Bronchial epithelial cell (primary cell): Measurements from ENCODE around the gene DNM1. TPM values are rescaled to one million over a fixed set of nuclear protein-coding genes. Genes with fewer than 3 reads are reported as not detected.

ENCODE experiments used
- DNase-seq: peaks from one replicate; pipeline ENCODE4 v3.0.0-alpha.2; 2010; ENCODE audit warnings: low read depth
- FAIRE-seq: peaks from 2 replicates; lab custom pipeline; 2011; peaks lifted over from hg19 to GRCh38; lab: Jason Lieb, UNC
- H3K27me3 ChIP-seq: 2 replicates; pipeline ENCODE4 v1.5.1; 2011; ENCODE audit warnings: low read length; ENCODE audit not compliant: control insufficient read depth, insufficient read depth
- H3K36me3 ChIP-seq: 2 replicates; pipeline ENCODE4 v1.5.1; 2011; ENCODE audit warnings: low read length; ENCODE audit not compliant: control insufficient read depth, insufficient read depth
- H3K4me3 ChIP-seq: 2 replicates; pipeline ENCODE4 v1.5.1; 2011; ENCODE audit warnings: mild to moderate bottlenecking, low read depth, low read length, control low read depth
- CTCF ChIP-seq: IDR thresholded peaks from 2 replicates; pipeline ENCODE4 v1.5.1; 2011; ENCODE audit warnings: mild to moderate bottlenecking, moderate library complexity, low read length, control low read depth, inconsistent platforms; ENCODE audit not compliant: insufficient read depth, severe bottlenecking
- total RNA-seq: library from RNA; depleted of rRNA; stranded (reverse); fragments of >200 nt; gene quantifications from 2 replicates; pipeline ENCODE4 v1.2.1, GENCODE V29; 2014

The DNM1 gene
- total RNA-seq, 1 donor from 2014 or later, result 0.53 TPM

GRCh38 chr9:128205296-128205944 is 2.2 kb downstream of the DNM1 start:
- no peak for TF ChIP-seq CTCF
- DNase-seq, result no peak
- H3K4me3 ChIP-seq, result no peak overlapping the region
- H3K27me3 ChIP-seq, result peaks cover 2% of the 10 kb centered on the region
- H3K36me3 ChIP-seq, result no peaks in the 10 kb centered on the region
- FAIRE-seq, result no peak

GRCh38 chr9:128206484-128206883 is 3.3 kb downstream of the DNM1 start:
- Histone ChIP-seq H3K36me3 (no peaks in the 10 kb centered on the region), H3K4me3 (no peak overlapping the region), H3K27me3 (peaks cover 2% of the 10 kb centered on the region)
- FAIRE-seq, result no peak
- no peak for DNase-seq
- TF ChIP-seq CTCF, result no peak

- Histone ChIP-seq H3K4me3 (no peak overlapping the region), H3K27me3 (peaks cover 2% of the 10 kb centered on the region), H3K36me3 (no peaks in the 10 kb centered on the region)
- no peak for TF ChIP-seq CTCF
- DNase-seq (no peak), FAIRE-seq (no peak)
Measured at GRCh38 chr9:128206916-128207910, 4.0 kb downstream of the DNM1 start.

- no peak overlapping the region for H3K4me3 ChIP-seq
- FAIRE-seq (no peak), DNase-seq (peak; percentile 11)
- no peaks in the 10 kb centered on the region for H3K36me3 ChIP-seq
- no peak for TF ChIP-seq CTCF
- H3K27me3 ChIP-seq, result peaks cover 2% of the 10 kb centered on the region
Measured at GRCh38 chr9:128208386-128208785, 5.2 kb downstream of the DNM1 start.

- H3K36me3 ChIP-seq, result no peaks in the 10 kb centered on the region
- no peak for FAIRE-seq
- no peak for TF ChIP-seq CTCF
- peaks cover 2% of the 10 kb centered on the region for H3K27me3 ChIP-seq
- no peak for DNase-seq
- no peak overlapping the region for H3K4me3 ChIP-seq
Measured at GRCh38 chr9:128208946-128209669, 5.9 kb downstream of the DNM1 start.
